WERI-Rb-1 (cell line): ENCODE measurements around the gene MICALL2.
A peak's percentile ranks its signal among the peaks of the same experiment; 100 is the strongest.

Experiments
- DNase-seq: peaks from one replicate; pipeline ENCODE4 v3.0.0-alpha.2; 2020
- H3K27ac ChIP-seq: fragments of 250-450 bp; sonication (Bioruptor Pico); 2 replicates; pipeline ENCODE4 v1.5.1; 2020; ENCODE audit warnings: mild to moderate bottlenecking, moderate library complexity
- H3K27me3 ChIP-seq: fragments of 250-450 bp; sonication (Bioruptor Pico); 2 replicates; pipeline ENCODE4 v1.5.1; 2021; ENCODE audit warnings: mild to moderate bottlenecking, low read depth, moderate library complexity; ENCODE audit not compliant: insufficient read depth, severe bottlenecking
- H3K36me3 ChIP-seq: fragments of 250-450 bp; sonication (Bioruptor Pico); 2 replicates; pipeline ENCODE4 v1.5.1; 2020; ENCODE audit warnings: mild to moderate bottlenecking, moderate library complexity
- H3K4me3 ChIP-seq: 2 replicates; pipeline ENCODE4 v1.5.1; 2011; ENCODE audit warnings: low read depth, mild to moderate bottlenecking, control low read depth, low read length
- H3K9me3 ChIP-seq: fragments of 250-450 bp; sonication (Bioruptor Pico); 2 replicates; pipeline ENCODE4 v1.5.1; 2021; ENCODE audit warnings: mild to moderate bottlenecking, moderate library complexity; ENCODE audit not compliant: severe bottlenecking
- CTCF ChIP-seq: IDR thresholded peaks from 2 replicates; pipeline ENCODE4 v1.5.1; 2011; ENCODE audit warnings: low read depth, mild to moderate bottlenecking, control low read depth, inconsistent platforms, low read length

MICALL2 gene

GRCh38 chr7:1459512-1459892 is 232 bp upstream of the MICALL2 start:
- Histone ChIP-seq H3K36me3 (no peaks in the 10 kb centered on the region), H3K27ac (no peak overlapping the region), H3K4me3 (peak overlapping the region; percentile 73), H3K27me3 (no peaks in the 10 kb centered on the region), H3K9me3 (no peaks in the 10 kb centered on the region)
- peak; percentile 99 for DNase-seq
- TF ChIP-seq CTCF: no peak

DNA sequence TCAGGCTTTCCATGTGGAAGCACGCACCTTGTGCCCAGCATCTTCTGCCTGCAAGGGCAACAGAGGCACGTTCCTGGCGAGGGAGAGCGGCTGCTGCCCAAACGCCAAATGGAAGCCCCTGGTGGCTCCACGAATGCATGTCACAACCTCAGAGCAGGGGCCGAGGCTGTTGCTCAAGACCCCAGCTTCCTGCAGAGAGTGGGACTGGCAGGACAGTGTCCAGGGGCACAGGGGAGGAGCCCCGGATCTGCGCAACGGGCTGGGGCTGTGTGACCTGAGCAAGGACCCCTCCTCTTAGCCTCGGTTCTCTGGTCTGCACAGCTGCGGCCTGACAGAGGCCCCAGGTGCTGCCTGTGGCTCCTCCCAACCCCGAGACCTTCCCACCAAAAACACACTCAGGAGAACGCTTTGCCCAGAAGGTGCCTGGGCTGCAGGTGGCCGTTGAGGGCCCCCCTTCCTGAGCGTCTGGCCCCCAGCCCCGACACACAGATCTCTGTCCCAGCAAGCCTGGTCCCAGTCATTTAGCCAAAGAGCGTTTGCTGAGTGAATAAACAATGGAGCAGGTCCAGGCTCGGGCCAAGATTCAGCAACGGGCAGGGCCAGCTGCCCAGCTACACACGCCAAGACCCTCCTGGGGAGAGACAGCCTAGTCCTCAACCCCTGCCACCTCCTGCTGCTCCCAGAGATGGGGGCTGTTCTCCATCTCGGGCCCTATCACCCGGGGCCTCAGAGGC is 1.2 kb downstream of the MICALL2 start:
- no peak overlapping the region for H3K27ac ChIP-seq
- DNase-seq: no peak
- H3K9me3 ChIP-seq: no peaks in the 10 kb centered on the region
- H3K36me3 ChIP-seq: no peaks in the 10 kb centered on the region
- TF ChIP-seq CTCF: no peak
- peak overlapping the region; percentile 73 for H3K4me3 ChIP-seq
- H3K27me3 ChIP-seq: no peaks in the 10 kb centered on the region

DNA sequence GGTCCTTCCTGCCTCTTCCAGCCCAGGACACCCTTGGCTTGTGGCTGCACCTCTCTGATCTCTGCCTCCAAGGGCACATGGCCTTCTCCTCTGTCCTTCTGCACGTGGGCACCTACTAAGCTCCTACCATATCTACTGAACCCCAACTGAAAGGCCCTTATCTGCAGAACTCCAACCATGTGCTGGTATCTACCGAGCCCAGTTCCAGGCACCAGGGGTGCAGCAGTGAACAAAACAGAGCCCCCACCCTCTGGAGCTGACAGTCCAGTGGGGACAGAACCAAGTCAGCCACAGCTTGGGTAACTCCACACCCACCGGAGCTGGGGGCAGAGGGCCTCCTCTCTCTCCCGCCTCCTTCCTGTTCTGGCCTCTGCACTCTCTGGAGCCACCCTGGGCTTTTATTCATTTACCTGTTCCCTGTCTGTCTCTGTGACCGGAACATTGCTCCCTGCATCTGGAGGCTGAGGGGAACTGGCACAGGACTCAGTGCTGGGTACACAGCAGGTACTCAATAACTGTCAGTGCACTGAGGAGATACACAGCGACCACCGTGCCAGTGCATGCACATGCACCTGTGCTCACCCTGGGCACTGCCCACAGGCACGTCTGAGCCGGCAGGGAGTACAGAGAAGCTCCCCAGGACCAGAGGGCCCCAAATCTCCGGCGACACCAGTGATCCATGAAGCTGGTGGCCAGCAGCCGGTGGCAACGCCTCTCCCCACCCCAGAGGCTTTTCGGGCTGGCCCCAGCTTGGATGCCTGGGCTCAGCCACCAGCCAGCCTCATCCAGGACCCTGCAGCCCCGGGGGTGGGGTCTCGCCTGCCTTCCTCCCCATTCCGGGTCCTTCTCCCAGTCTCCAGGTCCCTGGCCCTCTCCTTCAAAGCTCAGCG is 2.0 kb downstream of the MICALL2 start:
- H3K4me3 ChIP-seq: no peak overlapping the region
- no peak for TF ChIP-seq CTCF
- no peaks in the 10 kb centered on the region for H3K9me3 ChIP-seq
- H3K27ac ChIP-seq: no peak overlapping the region
- no peaks in the 10 kb centered on the region for H3K36me3 ChIP-seq
- DNase-seq: no peak
- H3K27me3 ChIP-seq: no peaks in the 10 kb centered on the region

DNA sequence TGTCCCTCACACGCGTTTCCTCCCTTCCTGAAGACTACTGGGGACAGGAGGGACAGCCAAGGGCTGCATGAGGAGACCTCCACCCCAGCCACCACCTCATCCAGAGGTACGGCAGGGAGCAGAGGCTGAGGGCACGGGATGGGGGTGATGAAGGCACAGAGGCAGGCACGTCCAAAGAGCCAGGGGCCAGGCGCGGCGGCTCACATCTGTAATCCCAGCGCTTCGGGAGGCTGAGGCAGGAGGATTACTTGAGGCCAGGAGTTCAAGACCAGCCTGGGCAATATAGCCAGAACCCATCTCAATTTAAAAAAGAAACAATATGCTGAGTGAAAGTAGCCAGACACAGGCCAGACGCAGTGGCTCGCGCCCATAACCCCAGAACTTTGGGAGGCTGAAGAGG is 3.3 kb downstream of the MICALL2 start:
- Histone ChIP-seq H3K27me3 (no peaks in the 10 kb centered on the region), H3K27ac (no peak overlapping the region), H3K9me3 (no peaks in the 10 kb centered on the region), H3K4me3 (no peak overlapping the region), H3K36me3 (no peaks in the 10 kb centered on the region)
- no peak for DNase-seq
- no peak for TF ChIP-seq CTCF

DNA sequence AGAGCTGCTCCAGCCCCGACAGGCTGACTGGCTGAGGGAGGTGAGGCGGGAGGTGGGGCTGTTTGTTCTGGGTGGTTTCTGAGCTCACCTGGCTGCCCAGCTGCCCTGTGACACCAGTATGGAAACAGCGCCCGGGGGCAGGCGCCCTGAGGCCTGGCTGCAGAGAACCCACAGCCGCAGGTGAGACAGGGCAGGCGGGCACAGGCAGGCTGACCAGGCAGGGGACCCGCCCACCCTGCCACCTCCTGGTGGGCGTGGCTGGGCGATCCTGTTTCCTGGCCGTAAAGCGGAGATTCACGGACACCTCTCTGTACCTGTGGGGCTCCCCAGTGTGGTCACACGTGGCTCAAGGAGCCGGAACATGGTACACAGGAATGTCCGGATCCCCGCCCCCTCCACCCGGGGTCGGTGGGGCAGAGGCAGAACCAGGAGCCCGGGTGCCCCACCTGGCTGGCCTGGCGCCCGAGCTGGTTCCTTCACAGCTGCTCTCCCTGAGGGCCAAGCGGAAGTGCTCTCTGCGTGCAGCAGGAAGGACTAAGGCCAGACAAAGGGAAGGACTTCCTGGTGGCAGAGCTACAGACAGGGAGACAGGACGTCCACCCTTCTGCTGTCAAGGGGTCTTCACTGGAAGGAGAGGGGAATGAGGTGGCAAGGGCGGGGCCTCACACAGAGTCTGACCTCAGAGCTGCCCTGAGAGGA is 3.9 kb downstream of the MICALL2 start:
- Histone ChIP-seq H3K9me3 (no peaks in the 10 kb centered on the region), H3K27me3 (no peaks in the 10 kb centered on the region), H3K4me3 (no peak overlapping the region), H3K27ac (no peak overlapping the region), H3K36me3 (no peaks in the 10 kb centered on the region)
- DNase-seq: no peak
- TF ChIP-seq CTCF: no peak
